DND-41 (cell line): ENCODE results near the gene IFI44.

ENCODE experiments used
- CTCF ChIP-seq: IDR thresholded peaks from 2 replicates; pipeline ENCODE4 v1.5.1; 2012; ENCODE audit warnings: borderline replicate concordance, low read length, moderate library complexity, mild to moderate bottlenecking; ENCODE audit not compliant: poor library complexity, severe bottlenecking; ENCODE audit errors: extremely low read depth
- EZH2 ChIP-seq: IDR thresholded peaks from 3 replicates; pipeline ENCODE4 v1.6.1; 2012; ENCODE audit warnings: borderline replicate concordance, low read depth, mild to moderate bottlenecking, moderate library complexity, low read length, inconsistent platforms; ENCODE audit not compliant: severe bottlenecking

DNA sequence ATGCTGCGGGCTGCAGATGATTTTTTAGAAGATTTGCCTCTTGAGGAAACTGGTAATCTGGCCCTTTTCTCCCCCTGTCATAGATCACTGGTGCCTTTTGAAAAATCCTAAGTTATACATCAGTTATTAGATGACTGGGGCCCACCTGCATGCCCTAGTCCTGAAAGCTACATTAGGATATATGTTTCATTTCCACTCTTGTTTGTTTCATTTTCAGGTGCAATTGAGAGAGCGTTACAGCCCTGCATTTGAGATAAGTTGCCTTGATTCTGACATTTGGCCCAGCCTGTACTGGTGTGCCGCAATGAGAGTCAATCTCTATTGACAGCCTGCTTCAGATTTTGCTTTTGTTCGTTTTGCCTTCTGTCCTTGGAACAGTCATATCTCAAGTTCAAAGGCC, 8.1 kb upstream of the IFI44 start:
- TF ChIP-seq CTCF (no peak), EZH2 (no peak)
